GM19025 (cell line): ENCODE measurements around the gene FAM72B.
A peak's percentile ranks its signal among the peaks of the same experiment; 100 is the strongest.
"Not testable (repeated sequence)": the region's sequence is repeated elsewhere in the genome, so short reads cannot be mapped to it uniquely, and the experiment has no call there.

Experiments used
- ATAC-seq: cut with Tn5 transposase; IDR thresholded peaks from one replicate; pipeline ENCODE4 v1.9.1; 2021; ENCODE audit warnings: mild to moderate bottlenecking, low read depth, moderate library complexity; ENCODE audit not compliant: unreplicated experiment

The FAM72B gene

DNA sequence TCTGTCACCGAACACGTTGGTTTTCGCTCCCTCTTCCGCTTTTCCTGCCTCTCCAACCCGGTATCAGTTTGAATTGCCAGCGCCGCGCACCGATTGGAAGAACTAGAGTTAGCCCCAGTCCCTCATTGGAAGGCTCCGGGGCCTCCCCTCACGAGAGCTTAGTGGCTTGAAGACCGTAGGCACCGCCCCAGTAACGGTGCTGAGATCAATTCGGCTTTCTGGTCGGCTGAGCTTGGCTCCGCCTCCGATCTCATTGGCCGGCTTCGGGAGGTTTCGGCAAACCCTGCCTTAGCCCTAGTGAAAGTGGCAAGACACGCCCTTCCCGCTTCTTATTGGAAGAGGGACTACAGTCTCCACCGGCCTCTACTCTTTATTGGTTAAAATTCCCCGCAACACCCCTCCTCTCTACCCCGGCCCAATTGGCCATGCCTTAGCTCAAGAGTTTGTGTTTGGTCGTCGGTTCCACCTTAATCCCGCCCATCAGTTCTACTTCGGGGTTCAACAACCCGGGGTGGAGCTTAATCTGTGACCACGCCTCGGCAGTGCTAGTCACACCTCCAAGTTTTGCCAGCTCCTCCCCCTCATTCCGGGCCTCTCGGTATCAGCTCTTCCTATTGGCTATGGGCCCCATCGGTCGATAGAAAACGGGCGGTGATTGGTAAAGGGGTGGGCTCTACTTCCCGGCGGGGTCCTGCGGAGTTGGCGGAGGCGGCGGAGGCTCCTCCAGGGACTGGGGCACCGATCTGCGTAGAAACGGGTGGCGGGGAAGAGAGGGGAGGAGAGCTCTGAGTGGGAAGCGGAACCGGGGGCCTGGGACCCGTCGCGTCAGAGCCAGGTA lies at the start of gene FAM72B, which contains the start of gene SRGAP2C:
FAM72B (minus strand) TSS at position 51 of the 838 bp plus-strand sequence. CDS start 851 bp downstream, outside the sequence.
SRGAP2C (plus strand) TSS at position 686 of the 838 bp plus-strand sequence. CDS start 2,472 bp downstream, outside the sequence.
- ATAC-seq = peak; percentile 77

- ATAC-seq = not testable (repeated sequence)
These were observed 48.4 kb upstream of the FAM72B start for GRCh38 chr1:121232445-121233125.

GRCh38 chr1:121230636-121231035 lies 46.5 kb upstream of the FAM72B start:
- not testable (repeated sequence) for ATAC-seq

- ATAC-seq = not testable (repeated sequence)
These were observed 43.6 kb upstream of the FAM72B start for GRCh38 chr1:121227544-121228330.

DNA sequence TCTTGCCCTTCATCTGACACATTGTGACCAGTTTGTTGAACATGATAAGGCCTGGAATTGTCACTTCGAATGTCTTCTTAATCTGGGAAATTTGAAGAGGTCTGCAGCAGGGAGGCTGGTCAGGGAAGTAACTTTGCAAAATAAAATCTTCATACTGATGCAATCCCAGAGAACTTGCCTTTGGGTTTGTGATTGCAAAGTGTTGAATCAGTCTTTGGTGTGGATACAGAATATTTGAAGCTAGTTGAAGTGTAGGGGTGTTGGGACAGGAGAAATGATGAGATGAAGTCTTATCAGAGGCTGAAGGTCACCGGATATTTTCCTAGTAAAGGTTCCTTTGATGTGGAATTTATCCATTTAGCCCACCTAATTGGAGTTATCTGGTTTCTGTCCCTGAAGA lies 42.8 kb upstream of the FAM72B start:
- ATAC-seq = not testable (repeated sequence)

- not testable (repeated sequence) for ATAC-seq
These were observed 42.3 kb upstream of the FAM72B start for GRCh38 chr1:121226295-121226904.

GRCh38 chr1:121224714-121225113 lies 40.6 kb upstream of the FAM72B start:
- ATAC-seq = peak; percentile 98

GRCh38 chr1:121221770-121222169 lies 37.6 kb upstream of the FAM72B start:
- peak; percentile 37 for ATAC-seq

- not testable (repeated sequence) for ATAC-seq
These were observed 32.5 kb upstream of the FAM72B start for GRCh38 chr1:121216676-121217075.

GRCh38 chr1:121215699-121216417 lies 31.7 kb upstream of the FAM72B start:
- not testable (repeated sequence) for ATAC-seq

GRCh38 chr1:121214544-121215156 lies 30.5 kb upstream of the FAM72B start:
- ATAC-seq = not testable (repeated sequence)

DNA sequence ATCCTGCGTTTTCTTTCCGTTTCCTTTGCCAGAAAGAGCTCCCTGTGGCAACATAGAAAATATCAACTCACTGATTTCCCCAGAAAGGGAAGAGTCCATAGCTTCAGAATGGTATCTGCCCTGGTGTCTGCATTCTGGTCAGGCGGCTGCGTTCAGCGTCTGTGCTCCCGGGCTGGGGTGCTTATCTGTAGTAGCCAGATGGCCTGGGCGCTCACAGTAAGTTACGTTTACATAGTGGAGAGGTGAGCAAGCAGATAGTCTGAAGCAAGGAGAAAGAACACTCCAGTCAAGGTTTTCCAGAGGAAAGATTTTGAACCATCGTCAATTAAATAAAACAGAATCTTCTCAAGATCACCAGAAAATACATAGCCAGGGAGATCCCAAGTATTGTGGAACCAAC lies 29.4 kb upstream of the FAM72B start:
- ATAC-seq = not testable (repeated sequence)

GRCh38 chr1:121210778-121211177 lies 26.6 kb upstream of the FAM72B start:
- ATAC-seq = not testable (repeated sequence)

DNA sequence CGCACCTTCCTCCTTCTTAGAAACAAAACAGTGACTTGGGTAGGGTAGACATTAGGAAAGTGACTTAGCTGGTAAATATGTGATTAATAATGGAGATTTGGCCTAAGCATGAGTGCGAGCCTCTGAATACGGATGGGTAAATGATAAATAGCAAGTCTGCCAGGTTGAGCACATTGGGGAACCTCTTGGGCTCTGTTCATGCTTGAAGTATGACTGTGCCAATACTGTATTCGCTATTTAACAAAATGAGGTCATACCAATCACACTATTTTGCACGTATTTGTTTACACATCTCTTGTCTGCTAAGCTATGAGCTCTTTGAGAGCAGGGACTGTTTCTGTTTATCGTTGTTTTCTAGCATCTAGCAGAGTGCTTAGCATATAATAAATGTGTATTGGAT lies 24.2 kb upstream of the FAM72B start:
- ATAC-seq = not testable (repeated sequence)

DNA sequence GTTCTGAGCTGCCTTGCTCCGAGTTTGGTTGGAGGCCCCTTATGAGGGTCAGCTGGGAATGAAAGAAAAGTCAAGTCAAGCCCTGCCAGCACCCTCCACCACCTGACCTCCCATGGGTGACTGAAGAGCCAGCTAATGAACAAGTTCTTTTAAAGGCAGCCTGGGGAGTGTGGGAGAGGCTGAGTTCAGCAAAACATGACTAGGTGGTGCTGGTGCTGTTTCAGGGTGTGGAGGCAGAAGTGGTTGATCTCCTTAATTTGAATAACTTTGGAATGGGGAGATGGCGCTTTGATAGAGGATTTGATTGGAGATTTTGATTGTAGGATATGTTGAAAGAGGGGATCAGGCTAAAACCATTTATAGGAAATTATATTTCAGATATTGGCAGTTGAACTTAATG lies 23.2 kb upstream of the FAM72B start:
- ATAC-seq = not testable (repeated sequence)

DNA sequence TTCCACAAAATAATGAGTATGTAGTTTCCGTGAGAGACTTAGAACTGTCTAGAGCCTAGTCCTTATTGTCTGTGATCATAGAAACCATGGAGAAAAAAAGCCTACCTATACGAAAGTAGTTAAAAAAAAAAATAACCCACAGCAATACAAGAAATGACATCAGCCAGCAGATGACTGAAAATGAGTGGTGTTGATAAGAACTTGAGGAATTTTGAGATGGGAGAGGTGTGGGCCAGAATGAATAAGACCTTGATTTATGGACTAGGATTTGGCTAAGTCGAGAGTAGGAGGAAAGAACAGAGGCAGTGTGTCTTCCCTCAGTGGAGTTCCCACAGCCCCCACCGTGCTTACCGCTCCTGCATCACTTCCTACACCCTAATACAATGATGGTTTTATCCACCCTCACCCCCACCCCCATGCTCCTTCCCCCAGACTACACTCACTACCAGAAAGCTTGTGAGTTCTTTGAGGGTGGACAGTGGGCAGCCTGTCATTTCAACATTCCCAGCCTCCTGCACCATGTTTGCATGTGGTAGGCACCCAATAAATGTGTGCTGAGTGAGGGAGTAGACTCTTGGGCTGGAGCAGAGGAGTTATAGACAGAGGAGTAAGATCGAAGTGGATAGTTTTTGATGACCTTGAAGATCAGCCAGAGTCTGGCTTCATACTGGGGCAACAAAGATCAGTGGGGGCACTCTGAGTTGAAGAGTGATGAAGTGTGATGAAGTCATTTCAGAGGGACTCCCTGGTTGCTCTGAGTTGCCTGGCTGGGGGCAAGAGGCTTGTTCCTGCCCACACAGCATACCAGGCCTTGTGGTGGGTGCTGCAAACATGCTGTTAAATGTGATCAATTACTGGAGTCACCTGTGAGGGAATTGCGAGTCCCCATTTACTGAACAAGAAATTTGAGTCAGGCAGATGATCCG lies 21.9 kb upstream of the FAM72B start:
- ATAC-seq = not testable (repeated sequence)

DNA sequence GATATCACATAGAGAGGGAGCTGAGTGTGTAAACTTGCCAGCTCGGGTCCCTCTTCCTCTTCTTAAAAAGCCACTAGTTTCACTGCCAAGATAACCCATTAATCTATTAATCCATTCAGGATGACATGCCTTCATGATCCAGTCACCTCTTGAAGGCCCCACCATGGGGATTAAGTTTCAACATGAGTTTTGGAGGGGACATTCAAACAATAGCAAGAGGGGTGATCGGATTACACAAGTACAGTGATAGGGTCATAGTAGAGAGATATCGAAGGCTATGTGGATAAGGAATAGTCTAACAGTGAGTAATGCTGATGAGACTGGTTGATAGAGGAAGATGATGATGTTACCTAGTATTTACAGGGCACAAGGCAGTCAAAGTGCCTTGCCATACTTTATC lies 18.8 kb upstream of the FAM72B start:
- not testable (repeated sequence) for ATAC-seq
